ENCODE results near the gene RNU6-9.

GRCh38 chr19:934865-935479 is 41.7 kb downstream of the RNU6-9 start:
- TF ChIP-seq CTCF (IDR thresholded peaks at IDR 0.05; ENCODE audit: borderline replicate concordance, extremely low read depth, low read length, poor library complexity, severe bottlenecking): no peak
- no peak for TF ChIP-seq EZH2 (IDR thresholded peaks at IDR 0.05; ENCODE audit: borderline replicate concordance, low read depth, low read length, severe bottlenecking)

All from DND-41 (cell line).